Ishikawa (cell line): ENCODE data around the gene KBTBD13.

Source experiments
- CEBPB ChIP-seq: IDR thresholded peaks from 2 replicates; pipeline ENCODE4 v1.6.1; 2012
- CREB1 ChIP-seq: IDR thresholded peaks from 2 replicates; pipeline ENCODE4 v1.6.1; 2012; ENCODE audit warnings: low read depth
- EGR1 ChIP-seq: IDR thresholded peaks from 2 replicates; pipeline ENCODE4 v1.6.1; 2012
- EP300 ChIP-seq: IDR thresholded peaks from 2 replicates; pipeline ENCODE4 v1.6.1; 2012; ENCODE audit warnings: borderline replicate concordance
- FOXM1 ChIP-seq: IDR thresholded peaks from 2 replicates; pipeline ENCODE4 v1.6.1; 2012; ENCODE audit warnings: low read depth, borderline replicate concordance
- NFIC ChIP-seq: IDR thresholded peaks from 2 replicates; pipeline ENCODE4 v1.6.1; 2012
- RAD21 ChIP-seq: IDR thresholded peaks from 2 replicates; pipeline ENCODE4 v1.6.1; 2012; ENCODE audit warnings: low read depth
- REST ChIP-seq: IDR thresholded peaks from 2 replicates; pipeline ENCODE4 v1.6.1; 2012; ENCODE audit warnings: low read depth, mild to moderate bottlenecking
- TAF1 ChIP-seq: IDR thresholded peaks from 2 replicates; pipeline ENCODE4 v1.6.1; 2012; ENCODE audit warnings: low read depth, mild to moderate bottlenecking
- TCF12 ChIP-seq: IDR thresholded peaks from 2 replicates; pipeline ENCODE4 v1.6.1; 2012; ENCODE audit warnings: low read depth
- TEAD4 ChIP-seq: IDR thresholded peaks from 2 replicates; pipeline ENCODE4 v1.6.1; 2012
- USF1 ChIP-seq: IDR thresholded peaks from 2 replicates; pipeline ENCODE4 v1.6.1; 2012
- YY1 ChIP-seq: IDR thresholded peaks from 2 replicates; pipeline ENCODE4 v1.6.1; 2012; ENCODE audit warnings: low read depth
- ZBTB7A ChIP-seq: IDR thresholded peaks from 2 replicates; pipeline ENCODE4 v1.6.1; 2012; ENCODE audit warnings: low read depth
- TF ChIP-seq, protein P1 (sequence below): IDR thresholded peaks from 2 replicates; pipeline ENCODE4 v1.6.1; 2012

KBTBD13 gene

DNA sequence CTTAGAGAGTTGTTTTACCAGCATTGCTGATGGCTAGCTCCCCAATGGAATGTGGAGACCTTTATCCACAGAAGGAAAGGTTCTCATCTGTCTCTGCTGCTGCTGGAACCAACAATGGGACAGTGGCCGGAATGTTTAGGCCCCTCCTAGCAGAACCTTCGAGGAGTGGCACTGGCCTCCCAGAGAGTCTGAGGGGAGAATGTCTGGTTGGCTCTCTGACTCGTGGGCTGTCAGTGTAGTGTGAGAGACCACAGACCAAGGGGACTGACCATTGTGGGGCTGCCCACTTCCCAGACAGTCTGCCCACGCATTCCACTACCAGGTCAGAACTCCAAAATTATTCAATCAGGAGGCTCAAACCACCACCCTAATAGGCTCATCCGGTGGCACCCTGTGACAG lies 13.8 kb upstream of the KBTBD13 start:
- TF ChIP-seq YY1 (no peak), TEAD4 (no peak), REST (no peak), EP300 (no peak), RAD21 (no peak), NFIC (no peak), TCF12 (no peak), FOXM1 (no peak), USF1 (no peak), ZBTB7A (no peak), TAF1 (no peak), CEBPB (no peak), CREB1 (no peak), EGR1 (no peak)
- TF ChIP-seq, protein P1, sequence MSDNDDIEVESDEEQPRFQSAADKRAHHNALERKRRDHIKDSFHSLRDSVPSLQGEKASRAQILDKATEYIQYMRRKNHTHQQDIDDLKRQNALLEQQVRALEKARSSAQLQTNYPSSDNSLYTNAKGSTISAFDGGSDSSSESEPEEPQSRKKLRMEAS: no peak

- no peak for TF ChIP-seq USF1
- TF ChIP-seq ZBTB7A: no peak
- no peak for TF ChIP-seq RAD21
- no peak for TF ChIP-seq TAF1
Observed at GRCh38 chr15:65066001-65066634, 10.4 kb upstream of the KBTBD13 start.

GRCh38 chr15:65066635-65067316 lies 9.8 kb upstream of the KBTBD13 start:
- no peak for TF ChIP-seq TAF1
- TF ChIP-seq EGR1: no peak
- TF ChIP-seq RAD21: no peak
- no peak for TF ChIP-seq NFIC
- no peak for TF ChIP-seq CEBPB
- TF ChIP-seq TCF12: no peak
- no peak for TF ChIP-seq EP300
- no peak for TF ChIP-seq CREB1
- TF ChIP-seq TEAD4: no peak
- TF ChIP-seq ZBTB7A: no peak
- TF ChIP-seq, protein P1: no peak

DNA sequence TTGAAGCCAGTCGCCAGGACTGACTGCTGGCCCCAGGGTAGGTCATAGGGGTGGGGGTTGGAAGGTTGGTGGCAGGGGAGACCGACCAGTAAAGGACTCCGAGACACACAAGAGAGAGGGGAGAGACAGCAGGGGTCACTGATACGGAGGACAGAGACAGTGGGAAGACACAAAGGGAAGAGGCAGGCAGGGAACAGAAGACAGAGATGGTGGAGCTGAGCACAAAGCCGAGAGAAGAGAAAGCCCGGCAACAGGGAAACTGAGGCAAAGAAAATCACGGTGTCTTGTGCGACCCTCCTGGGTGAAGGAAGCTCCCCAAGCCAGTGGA lies 9.3 kb upstream of the KBTBD13 start:
- TF ChIP-seq ZBTB7A: no peak
- no peak for TF ChIP-seq TCF12
- TF ChIP-seq, protein P1: no peak

DNA sequence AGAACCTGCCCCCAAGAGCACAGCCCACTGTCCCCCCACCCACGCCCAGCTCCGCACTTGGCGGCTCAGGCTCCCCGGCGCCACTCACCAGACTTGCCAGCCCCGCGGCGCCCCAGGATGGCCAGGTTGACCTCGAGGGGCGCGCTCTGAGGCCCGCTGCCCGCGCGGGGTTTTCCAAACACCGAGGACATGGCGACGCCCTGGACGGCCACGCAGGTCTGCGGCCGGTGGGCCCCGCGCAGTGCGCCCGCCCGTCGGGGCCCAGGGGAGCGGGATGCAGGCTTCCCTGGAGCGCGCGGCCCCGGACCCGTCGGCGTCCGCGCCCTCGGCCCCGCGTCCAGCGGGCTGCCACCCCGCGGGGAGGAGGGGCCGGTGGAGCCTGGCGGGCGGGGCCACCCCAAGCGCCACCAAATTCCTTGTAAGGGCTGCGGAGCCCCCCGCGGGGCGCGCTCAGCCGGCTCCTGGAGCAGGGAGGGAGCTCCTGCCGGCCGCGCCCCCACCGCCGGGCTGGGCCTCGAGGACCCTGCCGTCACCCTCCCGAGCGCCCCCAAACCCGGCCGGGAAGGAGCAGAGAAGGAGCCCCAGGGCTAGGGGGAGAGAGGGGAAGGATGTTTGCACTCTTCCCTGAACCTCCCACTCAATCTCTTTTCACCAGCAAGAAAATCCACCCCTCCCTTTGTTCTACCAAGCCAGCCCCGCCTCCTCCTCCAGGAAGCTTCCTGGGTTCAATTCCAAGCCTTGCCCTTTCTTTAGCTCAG lies 8.7 kb upstream of the KBTBD13 start, which contains the start of gene RASL12:
Gene RASL12, minus strand, starts transcription at position 347 of the 758 bp plus-strand sequence. Its CDS starts 156 bp downstream, at position 191.
- TF ChIP-seq CREB1: no peak
- TF ChIP-seq ZBTB7A: peak; percentile 28; the same call in 1 of the 2 replicates
- no peak for TF ChIP-seq YY1
- TF ChIP-seq, protein P1: peak; percentile 28; the same call in 1 of the 2 replicates
- TF ChIP-seq TEAD4: peak; percentile 17; the same call in 1 of the 2 replicates

DNA sequence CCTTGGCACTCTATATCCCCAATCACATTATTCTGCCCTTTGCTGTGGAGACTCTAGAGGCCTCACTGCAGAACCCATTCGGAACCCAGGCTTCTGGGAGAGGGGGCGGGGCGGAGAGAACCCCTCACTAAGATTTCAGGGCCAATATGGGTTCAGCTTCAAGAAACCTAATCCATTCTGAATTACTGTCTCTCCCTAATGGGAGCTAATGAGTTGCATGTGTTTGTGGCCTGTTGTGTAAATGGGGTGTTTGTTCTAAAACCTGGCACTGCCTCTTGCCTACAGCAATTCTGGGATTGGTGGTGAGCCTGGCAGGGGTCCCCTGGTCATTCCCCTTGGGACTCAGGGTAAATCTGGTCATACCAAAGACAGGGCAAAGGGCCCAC lies 8.2 kb upstream of the KBTBD13 start:
- no peak for TF ChIP-seq FOXM1
- no peak for TF ChIP-seq YY1
- no peak for TF ChIP-seq CREB1
- TF ChIP-seq USF1: no peak
- no peak for TF ChIP-seq EGR1
- TF ChIP-seq CEBPB: no peak
- no peak for TF ChIP-seq TAF1
- TF ChIP-seq, protein P1: no peak
- TF ChIP-seq NFIC: no peak
- no peak for TF ChIP-seq EP300
- no peak for TF ChIP-seq REST
- TF ChIP-seq RAD21: no peak
- TF ChIP-seq TCF12: no peak
- TF ChIP-seq TEAD4: no peak
- TF ChIP-seq ZBTB7A: no peak
